Smooth muscle cell (in vitro differentiated cells): Measurements from ENCODE around the gene C17orf113. TPM values are rescaled to one million over a fixed set of nuclear protein-coding genes. Genes with fewer than 3 reads are reported as not detected.

Experiments
- DNase-seq: peaks from one replicate; lab custom pipeline; 2025; ENCODE audit not compliant: unreplicated experiment; lab: John Stamatoyannopoulos, UW
- H2AFZ ChIP-seq: fragments of 200-600 bp; sonication (generic); 2 replicates; pipeline ENCODE4 v1.6.0; 2016; ENCODE audit warnings: antibody characterized with exemption, low read depth, mild to moderate bottlenecking
- H3F3A ChIP-seq: fragments of 200-600 bp; sonication (generic); 2 replicates; pipeline ENCODE4 v1.6.0; 2017; ENCODE audit warnings: antibody characterized with exemption, low read depth
- H3K27ac ChIP-seq: fragments of 200-600 bp; sonication (generic); 2 replicates; pipeline ENCODE4 v1.5.1; 2016; ENCODE audit warnings: low read depth, mild to moderate bottlenecking
- H3K27me3 ChIP-seq: fragments of 200-600 bp; sonication (generic); 2 replicates; pipeline ENCODE4 v1.6.1; 2016; ENCODE audit warnings: low read depth, mild to moderate bottlenecking
- H3K36me3 ChIP-seq: fragments of 200-600 bp; sonication (generic); 2 replicates; pipeline ENCODE4 v1.5.1; 2016; ENCODE audit warnings: low read depth
- H3K4me1 ChIP-seq: fragments of 200-600 bp; sonication (generic); 2 replicates; pipeline ENCODE4 v1.5.1; 2016; ENCODE audit warnings: low read depth
- H3K4me2 ChIP-seq: fragments of 200-600 bp; sonication (generic); 2 replicates; pipeline ENCODE4 v1.6.0; 2016; ENCODE audit warnings: mild to moderate bottlenecking
- H3K4me3 ChIP-seq: fragments of 200-600 bp; sonication (generic); 2 replicates; pipeline ENCODE4 v1.5.1; 2016; ENCODE audit warnings: mild to moderate bottlenecking
- H3K79me2 ChIP-seq: fragments of 200-600 bp; sonication (generic); 2 replicates; pipeline ENCODE4 v1.6.0; 2016; ENCODE audit warnings: low read depth, mild to moderate bottlenecking
- H3K9ac ChIP-seq: fragments of 200-600 bp; sonication (generic); 2 replicates; pipeline ENCODE4 v1.6.0; 2016; ENCODE audit warnings: low read depth
- H3K9me3 ChIP-seq: fragments of 200-600 bp; sonication (generic); replicated peaks from 2 replicates; pipeline ENCODE4 v1.5.1; 2016; ENCODE audit warnings: low read depth
- H4K20me1 ChIP-seq: fragments of 200-600 bp; sonication (generic); 2 replicates; pipeline ENCODE4 v1.6.0; 2016; ENCODE audit warnings: low read depth
- WGBS: methylation state at CpG from one replicate; pipeline ENCODE4 v1.1.7; 2016; ENCODE audit warnings: low lambda C conversion rate; 5-methylcytosine and 5-hydroxymethylcytosine counted together
- polyA plus RNA-seq: library from polyadenylated mRNA; unstranded; fragments of >200 nt; fragmentation: Nextera tagmentation; extraction: Ambion mirVana; gene quantifications from 2 replicates; pipeline ENCODE4 v1.2.1, GENCODE V29; 2016
- total RNA-seq: library from RNA; depleted of rRNA; stranded (reverse); fragments of >200 nt; gene quantifications from 2 replicates; pipeline ENCODE4 v1.2.3, GENCODE V29; 2014
- TF ChIP-seq, protein P1 (sequence below): fragments of 200-600 bp; sonication (generic); IDR thresholded peaks from 2 replicates; pipeline ENCODE4 v1.5.1; 2017; ENCODE audit warnings: borderline replicate concordance, mild to moderate bottlenecking, antibody characterized with exemption; ENCODE audit not compliant: insufficient read depth, poor library complexity, severe bottlenecking

Gene C17orf113
- total and polyA plus RNA-seq, 2 experiments from 2014 or later, result 0.38 to 0.49 TPM

DNA sequence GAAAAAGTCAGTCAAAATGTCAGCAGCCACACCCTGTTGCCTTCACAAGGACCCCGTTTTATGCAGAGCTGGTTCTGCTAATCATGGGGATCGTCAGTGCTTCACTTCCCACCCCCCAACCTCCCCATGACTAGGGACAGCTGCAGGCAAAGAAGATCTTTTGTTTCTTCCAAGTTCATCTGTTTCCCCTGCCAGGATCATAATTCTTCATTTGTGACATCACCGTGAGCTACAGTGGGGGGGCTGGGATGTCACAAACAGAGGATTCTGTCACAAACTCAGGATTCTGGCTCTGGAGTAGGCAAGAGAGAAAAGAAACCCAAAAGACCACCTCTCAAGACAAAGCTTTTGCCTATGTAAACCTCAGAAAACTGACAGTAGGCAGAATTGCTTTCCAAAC is 57.8 kb downstream of the C17orf113 start:
- peaks cover 32% of the 10 kb centered on the region for H4K20me1 ChIP-seq
- H3K27me3 ChIP-seq, result no peaks in the 10 kb centered on the region
- TF ChIP-seq, protein P1, sequence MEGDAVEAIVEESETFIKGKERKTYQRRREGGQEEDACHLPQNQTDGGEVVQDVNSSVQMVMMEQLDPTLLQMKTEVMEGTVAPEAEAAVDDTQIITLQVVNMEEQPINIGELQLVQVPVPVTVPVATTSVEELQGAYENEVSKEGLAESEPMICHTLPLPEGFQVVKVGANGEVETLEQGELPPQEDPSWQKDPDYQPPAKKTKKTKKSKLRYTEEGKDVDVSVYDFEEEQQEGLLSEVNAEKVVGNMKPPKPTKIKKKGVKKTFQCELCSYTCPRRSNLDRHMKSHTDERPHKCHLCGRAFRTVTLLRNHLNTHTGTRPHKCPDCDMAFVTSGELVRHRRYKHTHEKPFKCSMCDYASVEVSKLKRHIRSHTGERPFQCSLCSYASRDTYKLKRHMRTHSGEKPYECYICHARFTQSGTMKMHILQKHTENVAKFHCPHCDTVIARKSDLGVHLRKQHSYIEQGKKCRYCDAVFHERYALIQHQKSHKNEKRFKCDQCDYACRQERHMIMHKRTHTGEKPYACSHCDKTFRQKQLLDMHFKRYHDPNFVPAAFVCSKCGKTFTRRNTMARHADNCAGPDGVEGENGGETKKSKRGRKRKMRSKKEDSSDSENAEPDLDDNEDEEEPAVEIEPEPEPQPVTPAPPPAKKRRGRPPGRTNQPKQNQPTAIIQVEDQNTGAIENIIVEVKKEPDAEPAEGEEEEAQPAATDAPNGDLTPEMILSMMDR, result no peak
- H3K9ac ChIP-seq, result no peak overlapping the region
- DNase-seq, result no peak
- H3K27ac ChIP-seq, result no peak overlapping the region
- WGBS, result 84% methylated on average over 3 of the region's 3 CpGs
- no peaks in the 10 kb centered on the region for H3K4me1 ChIP-seq
- peaks cover 29% of the 10 kb centered on the region for H3K36me3 ChIP-seq
- no peaks in the 10 kb centered on the region for H3K79me2 ChIP-seq
- H3F3A ChIP-seq, result no peaks in the 10 kb centered on the region
- H2AFZ ChIP-seq, result no peak overlapping the region
- no peak overlapping the region for H3K4me3 ChIP-seq
- no peaks in the 10 kb centered on the region for H3K9me3 ChIP-seq
- no peak overlapping the region for H3K4me2 ChIP-seq

DNA sequence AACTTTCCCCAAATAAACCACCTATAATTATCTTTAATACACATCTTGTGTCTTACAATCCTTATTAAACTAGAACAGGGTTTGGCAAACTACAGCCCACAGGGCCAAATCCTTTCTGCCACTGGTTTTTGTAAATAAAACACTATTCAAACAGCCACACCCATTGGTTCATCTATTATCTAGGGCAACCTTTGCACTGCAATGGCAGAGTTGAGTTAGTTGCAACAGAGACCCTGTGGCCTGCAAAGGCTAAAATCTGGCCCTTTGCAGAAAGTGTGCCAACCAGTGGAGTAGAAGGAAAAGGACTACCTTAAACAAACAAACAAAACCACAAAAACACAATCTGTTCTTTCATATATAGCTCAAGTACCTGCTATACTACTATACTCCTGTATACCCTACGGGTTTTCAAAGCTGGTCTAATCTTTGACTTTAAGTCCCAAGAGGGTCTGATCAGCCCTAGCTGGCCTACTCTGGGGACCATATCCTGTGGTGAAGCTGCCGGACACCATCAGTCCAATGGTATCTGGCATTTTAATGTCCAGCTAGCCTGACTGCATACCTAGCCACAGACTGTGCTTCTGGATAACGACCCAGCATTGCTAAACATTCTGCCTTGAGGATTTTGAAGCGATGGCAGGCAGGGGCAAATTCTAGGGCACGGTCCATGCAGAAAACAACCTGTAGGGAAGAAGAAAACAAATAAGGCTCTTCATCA is 60.5 kb downstream of the C17orf113 start:
- Histone ChIP-seq H3K27me3 (no peaks in the 10 kb centered on the region), H4K20me1 (peaks cover 10% of the 10 kb centered on the region), H3K9me3 (no peaks in the 10 kb centered on the region), H3K4me1 (no peaks in the 10 kb centered on the region), H3K9ac (no peak overlapping the region), H3F3A (no peaks in the 10 kb centered on the region), H3K4me3 (no peak overlapping the region), H2AFZ (no peak overlapping the region), H3K36me3 (peaks cover 29% of the 10 kb centered on the region), H3K4me2 (no peak overlapping the region), H3K79me2 (no peaks in the 10 kb centered on the region), H3K27ac (no peak overlapping the region)
- TF ChIP-seq, protein P1, result no peak
- WGBS, result 80% methylated on average over 5 of the region's 5 CpGs
- no peak for DNase-seq

DNA sequence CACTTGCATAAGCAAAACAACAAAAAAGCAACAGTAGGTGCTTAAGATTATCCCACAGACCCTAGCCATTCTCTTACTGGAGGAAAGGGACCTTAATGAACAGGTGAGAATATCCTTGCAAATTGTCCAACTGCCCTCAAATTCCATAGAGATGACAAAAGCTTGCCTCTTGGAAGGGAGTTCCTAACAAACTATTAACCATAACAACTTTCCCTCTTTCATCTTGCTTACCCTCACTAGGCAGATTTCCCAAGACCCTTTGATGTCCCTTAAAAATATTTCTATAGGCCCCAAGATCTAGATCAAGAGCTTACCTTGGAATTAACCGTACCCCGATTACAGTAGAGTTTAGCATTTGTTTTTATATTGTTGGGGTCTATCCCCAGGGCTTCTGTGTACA is 62.0 kb downstream of the C17orf113 start:
- no peak overlapping the region for H3K27ac ChIP-seq

More for the DNA sequence above, 62.0 kb downstream of the C17orf113 start:
- H3K36me3 ChIP-seq, result peaks cover 27% of the 10 kb centered on the region
- 90% methylated on average over 2 of the region's 2 CpGs for WGBS
- no peak overlapping the region for H2AFZ ChIP-seq
- peaks cover 6% of the 10 kb centered on the region for H4K20me1 ChIP-seq
- H3K79me2 ChIP-seq, result no peaks in the 10 kb centered on the region
- TF ChIP-seq, protein P1, result no peak
- no peaks in the 10 kb centered on the region for H3K4me1 ChIP-seq
- no peak overlapping the region for H3K4me2 ChIP-seq
- no peak overlapping the region for H3K9ac ChIP-seq
- H3K9me3 ChIP-seq, result no peaks in the 10 kb centered on the region
- no peak for DNase-seq
- no peaks in the 10 kb centered on the region for H3K27me3 ChIP-seq
- peaks cover 7% of the 10 kb centered on the region for H3F3A ChIP-seq
- no peak overlapping the region for H3K4me3 ChIP-seq

Other genes with a start within 250 kb of the C17orf113 start
- gene P3H4, start 238.7 kb downstream of the C17orf113 start, total RNA-seq, result 77.4 and 98.6 TPM in 2 replicates
- 149 and 186 TPM in 2 replicates for gene P3H4, start 238.7 kb downstream of the C17orf113 start, polyA plus RNA-seq
- gene FKBP10, start 237.6 kb downstream of the C17orf113 start, total RNA-seq, result 603 and 724 TPM in 2 replicates
- gene FKBP10, start 237.6 kb downstream of the C17orf113 start, polyA plus RNA-seq, result 253 and 289 TPM in 2 replicates
- 38.4 and 46.8 TPM in 2 replicates for gene NT5C3B, start 214.4 kb downstream of the C17orf113 start, total RNA-seq
- gene NT5C3B, start 214.4 kb downstream of the C17orf113 start, polyA plus RNA-seq, result 72.2 and 76.3 TPM in 2 replicates
- gene KLHL10, start 212.8 kb downstream of the C17orf113 start, total RNA-seq, result not detected in 2 replicates
- gene KLHL10, start 212.8 kb downstream of the C17orf113 start, polyA plus RNA-seq, result not detected in 2 replicates
- 23.8 and 29.2 TPM in 2 replicates for gene KLHL11, start 185.2 kb downstream of the C17orf113 start, total RNA-seq
- 7.9 and 10.0 TPM in 2 replicates for gene KLHL11, start 185.2 kb downstream of the C17orf113 start, polyA plus RNA-seq
- gene ACLY, start 131.7 kb downstream of the C17orf113 start, total RNA-seq, result 188 and 217 TPM in 2 replicates
- 119 and 172 TPM in 2 replicates for gene ACLY, start 131.7 kb downstream of the C17orf113 start, polyA plus RNA-seq
- gene ODAD4, start 120.0 kb downstream of the C17orf113 start, total RNA-seq, result 1.5 and 1.7 TPM in 2 replicates
- 3.2 and 3.9 TPM in 2 replicates for gene ODAD4, start 120.0 kb downstream of the C17orf113 start, polyA plus RNA-seq
- 28.5 and 34.7 TPM in 2 replicates for gene CNP, start 83.8 kb downstream of the C17orf113 start, total RNA-seq
- 60.1 and 63.0 TPM in 2 replicates for gene CNP, start 83.8 kb downstream of the C17orf113 start, polyA plus RNA-seq
- 44.5 and 69.5 TPM in 2 replicates for gene DNAJC7, start 33.2 kb downstream of the C17orf113 start, total RNA-seq
- gene DNAJC7, start 33.2 kb downstream of the C17orf113 start, polyA plus RNA-seq, result 44.7 and 61.5 TPM in 2 replicates
- gene NKIRAS2, start 30.5 kb downstream of the C17orf113 start, total RNA-seq, result 21.3 and 41.3 TPM in 2 replicates
- gene NKIRAS2, start 30.5 kb downstream of the C17orf113 start, polyA plus RNA-seq, result 50.1 and 54.4 TPM in 2 replicates
- 0.27 and 0.45 TPM in 2 replicates for gene ZNF385C, start 47.9 kb upstream of the C17orf113 start, total RNA-seq
- gene ZNF385C, start 47.9 kb upstream of the C17orf113 start, polyA plus RNA-seq, result 0.18 and 0.70 TPM in 2 replicates
- 1.0 and 4.2 TPM in 2 replicates for gene DHX58, start 62.1 kb upstream of the C17orf113 start, total RNA-seq
- 0.67 TPM in 1 of 2 replicates, not detected in the other for gene DHX58, start 62.1 kb upstream of the C17orf113 start, polyA plus RNA-seq
- gene KAT2A, start 70.8 kb upstream of the C17orf113 start, total RNA-seq, result 15.6 and 17.1 TPM in 2 replicates
- 25.3 and 29.5 TPM in 2 replicates for gene KAT2A, start 70.8 kb upstream of the C17orf113 start, polyA plus RNA-seq
- gene HSPB9, start 72.2 kb upstream of the C17orf113 start, total RNA-seq, result not detected in 2 replicates
- 0.39 and 1.0 TPM in 2 replicates for gene HSPB9, start 72.2 kb upstream of the C17orf113 start, polyA plus RNA-seq
- gene RAB5C, start 104.4 kb upstream of the C17orf113 start, total RNA-seq, result 92.8 and 113 TPM in 2 replicates
- 152 and 158 TPM in 2 replicates for gene RAB5C, start 104.4 kb upstream of the C17orf113 start, polyA plus RNA-seq
- not detected in 2 replicates for gene KCNH4, start 130.5 kb upstream of the C17orf113 start, total RNA-seq
- not detected in 2 replicates for gene KCNH4, start 130.5 kb upstream of the C17orf113 start, polyA plus RNA-seq
- not detected in 2 replicates for gene HCRT, start 134.9 kb upstream of the C17orf113 start, total RNA-seq
- not detected in 2 replicates for gene HCRT, start 134.9 kb upstream of the C17orf113 start, polyA plus RNA-seq
- 0.76 and 11.5 TPM in 2 replicates for gene GHDC, start 143.9 kb upstream of the C17orf113 start, total RNA-seq
- 4.8 and 6.0 TPM in 2 replicates for gene GHDC, start 143.9 kb upstream of the C17orf113 start, polyA plus RNA-seq
- gene STAT5B, start 225.8 kb upstream of the C17orf113 start, total RNA-seq, result 10.7 and 29.3 TPM in 2 replicates
- gene STAT5B, start 225.8 kb upstream of the C17orf113 start, polyA plus RNA-seq, result 12.4 and 15.0 TPM in 2 replicates
- 1.7 and 2.6 TPM in 2 replicates for gene STAT5A, start 237.9 kb upstream of the C17orf113 start, total RNA-seq
- 3.2 and 6.3 TPM in 2 replicates for gene STAT5A, start 237.9 kb upstream of the C17orf113 start, polyA plus RNA-seq